Ovary (tissue), 3 donors: ENCODE data around the gene PLXNA2.

Experiments used
- CTCF ChIP-seq, 3 donors: fragments of 450-650 bp in 2 of 3; fragments of 200-600 bp in 1 of 3; IDR thresholded peaks; one replicate each; pipeline versions ENCODE4 v1.5.1 to v1.8.0; 2016 to 2022; ENCODE audit warnings: antibody characterized with exemption in 3 of 3, mild to moderate bottlenecking in 1 of 3
- EP300 ChIP-seq: sonication (generic); formaldehyde crosslinking; IDR thresholded peaks from one replicate; pipeline ENCODE4 v1.6.1; 2017; ENCODE audit warnings: antibody characterized with exemption
- POLR2A ChIP-seq: fragments of 450-650 bp; IDR thresholded peaks from one replicate; pipeline ENCODE4 v1.6.1; 2017; ENCODE audit warnings: antibody characterized with exemption, mild to moderate bottlenecking, moderate library complexity
- donor health status: DM: no; HTN: no; CAD: no.

DNA sequence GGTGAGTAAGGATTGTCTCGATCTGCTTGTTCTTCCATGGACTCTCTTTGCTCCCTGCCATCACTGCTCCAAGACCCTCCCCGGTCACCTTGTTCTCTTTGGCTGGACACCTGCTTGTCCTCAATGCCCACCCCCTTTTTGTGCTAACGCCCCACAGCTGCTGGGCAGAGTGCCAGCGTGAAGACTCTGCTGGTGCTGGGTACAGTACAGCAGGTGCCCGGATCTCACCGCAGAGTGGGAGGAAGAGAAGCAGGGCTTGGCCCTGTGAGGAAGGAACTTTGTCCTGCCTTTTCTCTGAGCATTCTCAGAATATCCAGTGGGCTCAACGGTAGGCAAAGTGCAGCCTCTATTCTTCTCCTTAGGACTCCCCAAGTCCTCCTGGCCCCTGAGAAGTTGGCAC is 90.1 kb downstream of the PLXNA2 start:
- no peak for TF ChIP-seq POLR2A
- TF ChIP-seq CTCF (IDR thresholded peaks at IDR 0.05) = no peak
- TF ChIP-seq EP300 = no peak
